Gastrocnemius medialis (tissue), 4 donors: ENCODE data around the gene ARHGAP28. TPM values are rescaled to one million over a fixed set of nuclear protein-coding genes. Genes with fewer than 3 reads are reported as not detected.

Source experiments
- ATAC-seq, 2 donors: fragments of 150-250 bp; one replicate each; pipeline ENCODE4 v1.9.1; 2016
- DNase-seq, 2 donors: peaks; one replicate each; pipeline ENCODE4 v3.0.0-alpha.2; 2019
- H3K27ac ChIP-seq, 4 donors: fragments of 200-600 bp; sonication (generic); 1 replicate in 1 of 4; 2 replicates in 3 of 4; pipeline ENCODE4 v1.5.1; 2016 to 2018; ENCODE audit warnings: mild to moderate bottlenecking in 2 of 4, moderate library complexity in 1 of 4
- H3K27me3 ChIP-seq, 3 donors: fragments of 200-600 bp; sonication (generic) in 2 of 3; 1 replicate in 1 of 3; 2 replicates in 2 of 3; pipeline versions ENCODE4 v1.5.1 to v1.6.0; 2016 to 2019; ENCODE audit warnings: mild to moderate bottlenecking in 1 of 3, moderate library complexity in 1 of 3
- H3K36me3 ChIP-seq, 2 donors: fragments of 200-600 bp; sonication (generic) in 1 of 2; one replicate each; pipeline ENCODE4 v1.5.1; 2017 to 2018
- H3K4me1 ChIP-seq, 2 donors: fragments of 200-600 bp; sonication (generic) in 1 of 2; one replicate each; pipeline ENCODE4 v1.5.1; 2016 to 2017; ENCODE audit warnings: mild to moderate bottlenecking in 2 of 2
- H3K4me3 ChIP-seq, 4 donors: fragments of 200-600 bp; sonication (generic) in 3 of 4; 1 replicate in 1 of 4; 2 replicates in 3 of 4; pipeline ENCODE4 v1.5.1; 2016 to 2019; ENCODE audit warnings: mild to moderate bottlenecking in 2 of 4
- H3K9me3 ChIP-seq, 3 donors: fragments of 200-600 bp; sonication (generic) in 2 of 3; 1 replicate in 1 of 3; 2 replicates in 2 of 3; pipeline ENCODE4 v1.5.1; 2016 to 2019
- POLR2A ChIP-seq, 2 donors: fragments of 450-650 bp; IDR thresholded peaks; one replicate each; pipeline ENCODE4 v1.6.1; 2017; ENCODE audit warnings: antibody characterized with exemption in 2 of 2, mild to moderate bottlenecking in 2 of 2, moderate library complexity in 2 of 2
- in situ Hi-C, 4 donors: fragments of 200-750 bp; cut with MboI; loops; one replicate each; pipeline versions ENCODE4 v1.15.0 to v1.8.0; 2017; ENCODE audit warnings: low sequenced_read_pairs in 4 of 4
- intact Hi-C: fragments of 100-400 bp; cut with DNase I; formaldehyde crosslinking; loops from one replicate; pipeline ENCODE4 v1.15.1; 2023; ENCODE audit warnings: low total_unique reads
- total RNA-seq, 4 donors: library from RNA; depleted of rRNA; stranded (reverse); fragments of >200 nt; gene quantifications; one replicate each; pipeline versions ENCODE4 v1.1.0 to v1.2.3, GENCODE V29; 2016
- TF ChIP-seq, protein P1 (sequence below), 5 experiments: fragments of 450-650 bp in 3 of 5; fragments of 200-600 bp in 2 of 5; sonication (generic) in 2 of 5; IDR thresholded peaks in 4 of 5; conservative IDR thresholded peaks in 1 of 5; 1 replicate in 4 of 5; 2 replicates in 1 of 5; pipeline ENCODE4 v1.5.1; 2016 to 2019; ENCODE audit warnings: antibody characterized with exemption in 5 of 5, mild to moderate bottlenecking in 3 of 5, moderate library complexity in 3 of 5

The ARHGAP28 gene
- total RNA-seq, 4 donors from 2014 or later = 4.6 to 17.9 (median 6.2) TPM

DNA sequence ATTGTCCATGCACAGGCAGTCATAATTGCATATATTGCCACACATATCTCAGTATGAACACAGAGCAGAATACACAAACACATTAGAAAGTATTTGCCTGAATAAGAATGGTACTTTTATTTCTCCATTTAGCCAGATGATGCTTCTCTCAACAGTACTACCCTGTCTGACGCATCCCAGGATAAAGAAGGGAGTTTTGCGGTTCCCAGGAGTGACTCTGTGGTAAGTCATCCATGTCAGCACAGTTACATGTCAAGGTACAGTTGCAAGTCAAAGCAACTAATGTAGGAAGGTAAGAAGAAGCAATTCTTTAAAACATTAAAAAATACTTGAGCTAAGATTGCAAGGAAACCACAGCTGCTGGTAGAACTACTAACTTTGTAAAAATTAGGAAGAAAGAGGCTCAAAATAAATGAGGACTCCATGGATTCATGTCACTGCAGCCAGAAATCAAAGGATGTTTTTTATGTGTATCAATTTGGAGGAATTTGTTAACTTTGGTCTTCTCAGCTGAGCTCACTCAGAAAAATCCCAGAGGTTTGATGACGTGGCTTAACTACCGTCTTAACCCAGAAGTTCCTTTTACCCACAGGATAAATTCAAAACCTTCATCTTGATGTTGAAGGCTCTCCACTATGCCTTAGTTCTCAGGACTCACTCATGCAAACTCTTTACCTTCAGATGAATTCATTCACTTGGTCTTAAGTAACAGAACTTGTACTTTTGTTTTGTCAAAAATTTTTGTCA is 130.3 kb downstream of the ARHGAP28 start:
- ATAC-seq = no peak
- Histone ChIP-seq H3K36me3 (no peaks in the 10 kb centered on the region), H3K27me3 (no peaks in the 10 kb centered on the region), H3K27ac (no peak overlapping the region), H3K9me3 (no peaks in the 10 kb centered on the region), H3K4me1 (no peaks in the 10 kb centered on the region), H3K4me3 (no peak overlapping the region)
- DNase-seq = no peak
- TF ChIP-seq, protein P1, sequence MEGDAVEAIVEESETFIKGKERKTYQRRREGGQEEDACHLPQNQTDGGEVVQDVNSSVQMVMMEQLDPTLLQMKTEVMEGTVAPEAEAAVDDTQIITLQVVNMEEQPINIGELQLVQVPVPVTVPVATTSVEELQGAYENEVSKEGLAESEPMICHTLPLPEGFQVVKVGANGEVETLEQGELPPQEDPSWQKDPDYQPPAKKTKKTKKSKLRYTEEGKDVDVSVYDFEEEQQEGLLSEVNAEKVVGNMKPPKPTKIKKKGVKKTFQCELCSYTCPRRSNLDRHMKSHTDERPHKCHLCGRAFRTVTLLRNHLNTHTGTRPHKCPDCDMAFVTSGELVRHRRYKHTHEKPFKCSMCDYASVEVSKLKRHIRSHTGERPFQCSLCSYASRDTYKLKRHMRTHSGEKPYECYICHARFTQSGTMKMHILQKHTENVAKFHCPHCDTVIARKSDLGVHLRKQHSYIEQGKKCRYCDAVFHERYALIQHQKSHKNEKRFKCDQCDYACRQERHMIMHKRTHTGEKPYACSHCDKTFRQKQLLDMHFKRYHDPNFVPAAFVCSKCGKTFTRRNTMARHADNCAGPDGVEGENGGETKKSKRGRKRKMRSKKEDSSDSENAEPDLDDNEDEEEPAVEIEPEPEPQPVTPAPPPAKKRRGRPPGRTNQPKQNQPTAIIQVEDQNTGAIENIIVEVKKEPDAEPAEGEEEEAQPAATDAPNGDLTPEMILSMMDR (IDR thresholded peaks at IDR 0.05 in 4 of 5, conservative IDR thresholded peaks at IDR 0.05 in 1 of 5) = no peak
- no peak for TF ChIP-seq POLR2A (IDR thresholded peaks at IDR 0.05)
- in situ Hi-C loops (no loop called here), intact Hi-C loops (loop anchor here (10.0 kb wide), 1 partner anchor 195 kb away; no protein-coding TSS in a partner anchor)

DNA sequence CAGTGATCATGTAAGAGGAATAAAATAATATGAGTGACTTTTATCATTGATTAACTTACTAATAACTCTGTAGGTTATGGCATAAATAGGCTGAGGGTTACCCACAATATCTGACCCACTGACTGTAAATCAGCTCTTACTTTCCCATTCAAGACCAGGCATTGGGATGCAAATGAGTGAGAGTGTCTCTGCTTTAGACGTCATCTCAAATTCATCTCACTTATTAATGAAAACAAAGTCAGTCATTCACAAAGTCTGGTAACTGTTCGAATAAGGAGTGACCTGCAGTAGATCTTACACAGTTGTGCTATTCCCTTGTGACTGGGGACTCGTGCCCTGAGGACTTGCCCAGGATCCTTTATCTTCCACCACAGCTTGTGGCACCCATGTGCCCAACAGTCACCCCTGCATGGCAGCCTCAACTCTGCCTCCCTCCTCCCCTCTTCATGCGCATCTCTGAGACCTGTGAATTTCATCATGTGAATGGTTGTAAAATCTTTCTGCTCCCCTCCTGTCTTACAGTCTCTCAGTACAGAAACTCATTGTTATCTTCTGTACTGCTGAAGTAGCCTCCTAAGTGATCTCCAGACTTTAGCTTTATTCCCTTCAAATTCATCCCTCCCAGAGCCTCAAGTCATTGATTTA is 131.4 kb downstream of the ARHGAP28 start:
- Histone ChIP-seq H3K27ac (no peak overlapping the region), H3K4me3 (no peak overlapping the region), H3K9me3 (no peaks in the 10 kb centered on the region), H3K27me3 (no peaks in the 10 kb centered on the region), H3K36me3 (no peaks in the 10 kb centered on the region), H3K4me1 (no peaks in the 10 kb centered on the region)
- ATAC-seq (no peak), DNase-seq (no peak)
- TF ChIP-seq POLR2A (IDR thresholded peaks at IDR 0.05) = no peak
- TF ChIP-seq, protein P1 (IDR thresholded peaks at IDR 0.05 in 4 of 5, conservative IDR thresholded peaks at IDR 0.05 in 1 of 5) = no peak
- intact Hi-C loops (loop anchor here (10.0 kb wide), 1 partner anchor 196 kb away; no protein-coding TSS in a partner anchor), in situ Hi-C loops (no loop called here)

DNA sequence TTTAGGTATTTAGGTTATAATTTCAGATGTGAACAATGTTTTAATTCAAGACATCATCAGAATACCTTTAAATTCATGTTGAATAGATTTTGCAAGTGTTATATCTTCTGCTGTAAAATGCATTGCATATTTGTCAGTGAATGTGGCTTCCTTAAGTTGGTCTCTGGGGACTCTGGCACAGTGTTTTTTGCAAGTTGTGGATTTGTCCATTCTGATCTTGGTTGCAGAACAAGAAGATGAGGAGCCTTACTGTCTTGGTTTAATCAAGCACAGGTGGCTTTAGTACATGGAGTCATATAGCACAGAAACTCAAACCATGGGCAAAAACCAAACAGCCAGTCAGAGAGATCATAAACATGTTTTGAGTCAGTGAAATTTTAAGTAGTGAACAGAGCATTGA is 135.7 kb downstream of the ARHGAP28 start:
- no peak overlapping the region for H3K27ac ChIP-seq
- in situ Hi-C loops = no loop called here
- H3K9me3 ChIP-seq = no peaks in the 10 kb centered on the region
- H3K4me3 ChIP-seq = no peak overlapping the region
- ATAC-seq = no peak
- H3K36me3 ChIP-seq = peaks cover 0 to 7% of the 10 kb centered on the region in 2 donors
- TF ChIP-seq, protein P1 (IDR thresholded peaks at IDR 0.05 in 4 of 5, conservative IDR thresholded peaks at IDR 0.05 in 1 of 5) = no peak
- TF ChIP-seq POLR2A (IDR thresholded peaks at IDR 0.05) = no peak
- no peaks in the 10 kb centered on the region for H3K4me1 ChIP-seq
- H3K27me3 ChIP-seq = no peaks in the 10 kb centered on the region
- intact Hi-C loops = loop anchor here (10.0 kb wide), 1 partner anchor 200 kb away; no protein-coding TSS in a partner anchor
- DNase-seq = no peak

DNA sequence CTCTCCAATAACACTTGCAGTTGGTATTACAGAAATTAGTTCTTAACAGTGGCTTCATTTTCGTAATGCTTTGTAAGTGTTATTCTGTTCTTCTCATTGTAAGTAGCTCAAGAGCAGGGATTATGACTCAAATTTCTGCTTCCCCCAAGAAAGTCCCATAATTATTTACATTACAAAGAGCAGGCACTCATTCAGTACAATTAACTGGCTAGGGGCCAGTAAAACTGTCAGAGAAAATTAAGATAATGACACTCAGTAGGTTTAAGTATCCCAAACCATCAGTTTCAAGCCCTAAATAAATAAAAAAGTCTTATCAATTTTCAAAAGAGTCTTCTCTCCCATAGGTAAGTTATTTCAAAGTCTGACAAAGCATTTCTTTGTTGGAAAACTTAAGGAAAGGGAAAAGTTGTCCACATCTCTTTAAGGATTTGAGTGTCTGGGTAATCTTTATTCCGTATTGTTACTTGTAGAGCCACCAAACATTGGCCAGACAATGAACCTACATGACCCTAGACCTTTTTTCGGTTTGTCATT is 137.1 kb downstream of the ARHGAP28 start:
- no peaks in the 10 kb centered on the region for H3K4me1 ChIP-seq
- in situ Hi-C loops (no loop called here), intact Hi-C loops (loop anchor here (10.0 kb wide), 1 partner anchor 202 kb away; no protein-coding TSS in a partner anchor)
- no peaks in the 10 kb centered on the region for H3K9me3 ChIP-seq
- TF ChIP-seq, protein P1 (IDR thresholded peaks at IDR 0.05 in 4 of 5, conservative IDR thresholded peaks at IDR 0.05 in 1 of 5) = no peak
- TF ChIP-seq POLR2A (IDR thresholded peaks at IDR 0.05) = no peak
- no peak for ATAC-seq
- H3K27ac ChIP-seq = no peak overlapping the region
- no peaks in the 10 kb centered on the region for H3K27me3 ChIP-seq
- peaks cover 0 to 16% of the 10 kb centered on the region in 2 donors for H3K36me3 ChIP-seq
- no peak for DNase-seq
- no peak overlapping the region for H3K4me3 ChIP-seq
